Choroid plexus epithelial cell (primary cell): ENCODE measurements around the gene TOMM7.

Source experiments
- DNase-seq: peaks from one replicate; pipeline ENCODE4 v3.0.0-alpha.2; 2010; ENCODE audit warnings: low read depth
- H3K4me3 ChIP-seq: 2 replicates; pipeline ENCODE4 v1.5.1; 2011; ENCODE audit warnings: low read depth, mild to moderate bottlenecking, control low read depth, low read length, moderate library complexity
- CTCF ChIP-seq: conservative IDR thresholded peaks from 2 replicates; pipeline ENCODE4 v1.5.1; 2011; ENCODE audit warnings: low read depth, mild to moderate bottlenecking, control low read depth, inconsistent platforms, low read length, moderate library complexity

The TOMM7 gene

GRCh38 chr7:22822486-22823141, at the start of gene TOMM7:
Gene TOMM7, minus strand, starts transcription at chr7:22822849. Its CDS starts 70 bp downstream, at chr7:22822779.
- H3K4me3 ChIP-seq, result peak within 1 kb of the TSS; percentile 93
- peak; percentile 99 for DNase-seq
- peak; percentile 24 for TF ChIP-seq CTCF

GRCh38 chr7:22872096-22872807, 49.6 kb upstream of the TOMM7 start:
- no peak overlapping the region for H3K4me3 ChIP-seq
- TF ChIP-seq CTCF, result no peak
- DNase-seq, result no peak

GRCh38 chr7:22871661-22872060, 49.0 kb upstream of the TOMM7 start:
- H3K4me3 ChIP-seq, result no peak overlapping the region
- TF ChIP-seq CTCF, result no peak
- DNase-seq, result no peak

GRCh38 chr7:22868509-22868908, 45.9 kb upstream of the TOMM7 start:
- no peak for DNase-seq
- TF ChIP-seq CTCF, result no peak

GRCh38 chr7:22867589-22867988, 44.9 kb upstream of the TOMM7 start:
- no peak overlapping the region for H3K4me3 ChIP-seq
- DNase-seq, result no peak
- no peak for TF ChIP-seq CTCF

More at GRCh38 chr7:22868509-22868908, 45.9 kb upstream of the TOMM7 start:
- H3K4me3 ChIP-seq, result no peak overlapping the region

GRCh38 chr7:22867003-22867402, 44.4 kb upstream of the TOMM7 start:
- H3K4me3 ChIP-seq, result no peak overlapping the region
- peak; percentile 77 for DNase-seq
- TF ChIP-seq CTCF, result no peak

- no peak for DNase-seq
- no peak overlapping the region for H3K4me3 ChIP-seq
- no peak for TF ChIP-seq CTCF
Measured at GRCh38 chr7:22865602-22865960, 42.9 kb upstream of the TOMM7 start.
